CD4-positive, alpha-beta memory T cell (primary cell): Measurements from ENCODE around the gene MYL12B. TPM values are rescaled to one million over a fixed set of nuclear protein-coding genes. Genes with fewer than 3 reads are reported as not detected.

Experiments
- CTCF ChIA-PET: fragments of 350-600 bp; sonication (Branson Sonifier 250); formaldehyde crosslinking; loops from one replicate; lab custom pipeline; 2021; ENCODE audit warnings: inconsistent platforms; ENCODE audit not compliant: partially characterized antibody; lab: Charles Lee
- POLR2A ChIA-PET: fragments of 350-600 bp; sonication (Branson Sonifier 250); formaldehyde crosslinking; loops from one replicate; lab custom pipeline; 2021; ENCODE audit not compliant: partially characterized antibody; lab: Charles Lee
- DNase-seq, 5 donors: peaks; one replicate each; pipeline versions ENCODE4 v3.0.0 to v3.0.0-alpha.2; 2020 to 2022; ENCODE audit warnings: mixed read lengths in 1 of 5
- H3K27ac ChIP-seq: one replicate; pipeline ENCODE4 v1.7.0; 2013; ENCODE audit warnings: low read depth, low read length
- H3K27me3 ChIP-seq: 2 replicates; pipeline ENCODE4 v1.7.0; 2013; ENCODE audit warnings: mild to moderate bottlenecking, low read length, moderate library complexity; ENCODE audit not compliant: insufficient read depth
- H3K36me3 ChIP-seq: 2 replicates; pipeline ENCODE4 v1.7.0; 2013; ENCODE audit warnings: mild to moderate bottlenecking, low read length, moderate library complexity; ENCODE audit not compliant: insufficient read depth
- H3K4me1 ChIP-seq: 2 replicates; pipeline ENCODE4 v1.7.0; 2013; ENCODE audit warnings: mild to moderate bottlenecking, low read length, moderate library complexity; ENCODE audit not compliant: insufficient read depth
- H3K4me3 ChIP-seq, 2 donors: one replicate each; pipeline ENCODE4 v1.7.0; 2013; ENCODE audit warnings: low read length in 2 of 2, mild to moderate bottlenecking in 1 of 2
- H3K9me3 ChIP-seq, 2 donors: one replicate each; pipeline ENCODE4 v1.7.0; 2013; ENCODE audit warnings: low read length in 2 of 2, control low read depth in 1 of 2; ENCODE audit not compliant: control insufficient read depth in 1 of 2
- H3K27ac Mint-ChIP-seq, 7 donors: one replicate each; pipeline ENCODE4 v1.8.0; 2020 to 2021; ENCODE audit warnings: mixed read lengths in 7 of 7, mild to moderate bottlenecking in 6 of 7, inconsistent platforms in 3 of 7, moderate library complexity in 3 of 7
- H3K27me3 Mint-ChIP-seq, 2 donors: one replicate each; pipeline ENCODE4 v1.8.0; 2020 to 2021; ENCODE audit warnings: mixed read lengths in 2 of 2
- H3K36me3 Mint-ChIP-seq, 2 donors: one replicate each; pipeline ENCODE4 v1.8.0; 2020 to 2021; ENCODE audit warnings: mixed read lengths in 2 of 2, inconsistent platforms in 1 of 2, mild to moderate bottlenecking in 1 of 2
- H3K4me1 Mint-ChIP-seq, 4 donors: one replicate each; pipeline ENCODE4 v1.8.0; 2020 to 2021; ENCODE audit warnings: mixed read lengths in 4 of 4, mild to moderate bottlenecking in 1 of 4
- H3K4me3 Mint-ChIP-seq, 8 donors: one replicate each; pipeline ENCODE4 v1.8.0; 2020 to 2021; ENCODE audit warnings: mixed read lengths in 8 of 8, mild to moderate bottlenecking in 7 of 8, moderate library complexity in 6 of 8, inconsistent platforms in 3 of 8
- H3K9me3 Mint-ChIP-seq, 8 donors: one replicate each; pipeline ENCODE4 v1.8.0; 2020 to 2021; ENCODE audit warnings: mixed read lengths in 8 of 8, mild to moderate bottlenecking in 5 of 8, inconsistent platforms in 3 of 8, moderate library complexity in 1 of 8
- intact Hi-C: fragments of 100-400 bp; cut with micrococcal nuclease; formaldehyde crosslinking; loops from one replicate; pipeline ENCODE4 v1.15.1; 2023
- polyA plus RNA-seq, 2 donors: library from polyadenylated mRNA; unstranded; fragments of 300-500 nt; fragmentation: Illumina TruSeq; gene quantifications; one replicate each; pipeline ENCODE4 v1.2.3, GENCODE V29; 2021
- total RNA-seq, 2 experiments: library from RNA; stranded (reverse); gene quantifications; one replicate each; pipeline ENCODE4 v1.2.3, GENCODE V29; 2021

Gene MYL12B
- total and polyA plus RNA-seq, 4 experiments from 2014 or later: 199 to 1,169 (median 590) TPM

DNA sequence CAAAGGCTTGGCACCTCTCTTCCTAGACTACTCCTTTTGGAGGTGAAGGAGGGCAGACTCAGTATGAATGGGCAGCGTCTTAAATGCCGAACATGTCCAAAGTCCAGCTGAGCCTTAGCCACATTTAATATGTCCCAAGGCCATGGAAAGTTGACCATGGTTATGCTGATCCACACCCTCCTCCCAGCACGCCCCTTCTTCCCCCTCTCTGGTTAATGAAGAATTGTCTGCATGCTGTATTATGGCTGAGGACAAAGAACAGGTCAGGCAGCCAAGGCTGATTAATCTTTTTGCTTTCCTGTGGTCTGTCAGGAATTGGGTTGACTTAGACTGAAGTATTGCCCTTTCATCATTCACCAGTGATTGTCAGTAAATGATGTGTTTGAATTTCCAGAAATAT is 36.3 kb upstream of the MYL12B start:
- no peaks in the 10 kb centered on the region for H3K9me3 ChIP-seq
- Mint-ChIP-seq H3K4me3 (no peak overlapping the region), H3K27ac (no peak overlapping the region), H3K36me3 (peaks cover 0 to 1% of the 10 kb centered on the region in 2 donors), H3K27me3 (no peaks in the 10 kb centered on the region), H3K9me3 (no peaks in the 10 kb centered on the region), H3K4me1 (peaks cover 0 to 3% (median under 1%) of the 10 kb centered on the region in 4 donors)
- ChIA-PET POLR2A (no interaction called here), CTCF (no interaction called here)
- no peaks in the 10 kb centered on the region for H3K36me3 ChIP-seq
- no peaks in the 10 kb centered on the region for H3K4me1 ChIP-seq
- intact Hi-C loops: no loop called here
- H3K4me3 ChIP-seq: no peak overlapping the region
- H3K27ac ChIP-seq: no peak overlapping the region
- DNase-seq: no peak
- no peaks in the 10 kb centered on the region for H3K27me3 ChIP-seq

DNA sequence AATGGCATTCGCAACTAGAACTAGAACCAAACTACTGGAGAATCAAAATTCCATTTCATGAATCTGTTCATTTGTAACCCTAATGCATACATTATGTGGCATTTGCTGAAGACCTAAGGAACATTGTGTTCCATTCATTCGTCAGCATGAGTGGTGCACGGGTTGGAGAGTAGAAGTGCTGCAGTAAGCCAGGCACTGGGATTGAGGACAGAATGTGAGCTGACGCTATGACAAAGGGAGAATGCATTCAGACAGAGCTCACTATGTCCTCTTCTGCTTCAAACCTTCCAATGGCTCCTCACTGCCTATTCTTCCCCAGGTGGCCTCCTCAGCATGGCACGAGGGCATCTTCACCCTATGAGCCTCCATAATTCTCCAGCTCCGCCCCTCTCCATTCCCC is 35.9 kb upstream of the MYL12B start:
- Histone ChIP-seq H3K27me3 (no peaks in the 10 kb centered on the region), H3K4me3 (no peak overlapping the region), H3K27ac (no peak overlapping the region), H3K9me3 (no peaks in the 10 kb centered on the region), H3K36me3 (no peaks in the 10 kb centered on the region), H3K4me1 (no peaks in the 10 kb centered on the region)
- Mint-ChIP-seq H3K4me3 (no peak overlapping the region), H3K27ac (no peak overlapping the region), H3K36me3 (peaks cover 0 to 6% of the 10 kb centered on the region in 2 donors), H3K27me3 (no peaks in the 10 kb centered on the region), H3K4me1 (peaks cover 0 to 3% (median under 1%) of the 10 kb centered on the region in 4 donors), H3K9me3 (no peaks in the 10 kb centered on the region)
- no peak for DNase-seq
- CTCF ChIA-PET: no interaction called here
- intact Hi-C loops: no loop called here
- POLR2A ChIA-PET: no interaction called here

DNA sequence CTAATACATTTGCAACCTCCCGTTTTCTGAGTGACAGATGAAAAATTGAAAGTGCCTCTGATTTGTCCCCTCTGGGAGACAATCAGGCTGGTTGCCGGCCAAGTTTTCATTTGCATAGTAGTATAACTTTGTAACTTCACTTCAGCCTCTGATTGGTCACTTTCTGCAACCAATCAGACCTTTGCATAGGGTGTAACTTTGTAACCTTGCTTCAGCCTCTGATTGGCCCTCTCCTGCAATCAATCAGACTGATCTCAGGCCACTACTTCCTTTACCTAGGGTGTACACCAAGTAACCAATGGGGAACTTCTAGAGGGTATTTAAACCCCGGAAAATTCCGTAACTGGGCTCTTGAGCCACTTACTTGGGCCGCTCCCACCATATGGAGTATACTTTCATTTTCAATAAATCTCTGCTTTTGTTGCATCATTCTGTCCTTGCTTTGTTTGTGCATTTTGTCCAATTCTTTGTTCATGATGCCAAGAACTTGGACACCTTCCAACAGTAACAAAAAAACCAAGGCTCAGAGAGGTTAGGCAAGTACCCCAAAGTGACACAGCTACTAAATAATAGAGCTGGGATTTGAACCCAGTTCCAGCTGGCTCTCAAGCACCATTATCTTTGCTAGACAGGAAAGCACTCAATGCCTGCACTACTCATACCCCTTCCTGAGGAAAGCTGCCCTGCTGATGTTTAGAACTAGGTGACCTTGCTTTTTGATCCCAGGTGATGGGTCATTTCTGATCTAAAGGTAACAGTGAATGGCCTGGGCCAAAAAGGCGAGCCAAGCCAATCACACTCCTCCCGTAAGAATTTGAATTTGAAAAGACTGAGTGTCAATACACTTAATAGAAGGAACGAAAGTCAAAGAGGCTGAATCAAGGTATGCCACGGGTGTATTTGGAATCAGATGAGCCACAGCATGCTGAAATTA is 31.3 kb upstream of the MYL12B start:
- Mint-ChIP-seq H3K4me1 (peaks cover 0 to 1% (median 0%) of the 10 kb centered on the region in 4 donors), H3K27ac (peak overlapping the region in 1 of 7 donors; percentile 35), H3K27me3 (no peaks in the 10 kb centered on the region), H3K36me3 (peaks cover 0 to 8% of the 10 kb centered on the region in 2 donors), H3K4me3 (peak overlapping the region in 1 of 8 donors; percentile 5), H3K9me3 (no peaks in the 10 kb centered on the region)
- ChIA-PET POLR2A (no interaction called here), CTCF (interaction anchor here (0.7 kb wide), 1 partner anchor 134 kb away, joined by 3 read pairs; no protein-coding TSS in a partner anchor)
- no peaks in the 10 kb centered on the region for H3K36me3 ChIP-seq
- intact Hi-C loops: no loop called here
- no peak overlapping the region for H3K4me3 ChIP-seq
- H3K27ac ChIP-seq: no peak overlapping the region
- no peak for DNase-seq
- H3K27me3 ChIP-seq: no peaks in the 10 kb centered on the region
- no peaks in the 10 kb centered on the region for H3K9me3 ChIP-seq
- no peaks in the 10 kb centered on the region for H3K4me1 ChIP-seq

DNA sequence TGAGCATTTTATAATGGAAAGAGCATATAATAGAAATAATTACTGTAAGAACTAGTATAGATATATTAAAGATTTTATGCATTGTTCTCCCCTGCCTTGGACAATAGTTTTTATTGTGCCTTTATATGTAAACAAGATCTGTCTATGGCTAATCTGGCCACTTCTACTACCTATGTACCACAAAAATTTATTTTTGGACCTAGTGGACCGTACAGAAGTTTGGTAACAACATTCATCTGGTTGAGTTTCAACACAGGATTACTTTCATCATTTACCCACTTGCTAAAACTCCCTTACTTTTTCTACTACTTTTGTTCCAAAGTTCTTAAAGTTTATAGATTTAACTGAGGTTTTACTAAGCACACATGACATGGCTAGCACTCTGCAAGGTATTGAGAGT is 28.9 kb upstream of the MYL12B start:
- intact Hi-C loops: no loop called here
- H3K4me3 ChIP-seq: no peak overlapping the region
- Mint-ChIP-seq H3K27ac (no peak overlapping the region), H3K4me1 (no peaks in the 10 kb centered on the region), H3K27me3 (no peaks in the 10 kb centered on the region), H3K36me3 (peaks cover 0 to 8% of the 10 kb centered on the region in 2 donors), H3K4me3 (no peak overlapping the region), H3K9me3 (no peaks in the 10 kb centered on the region)
- no peaks in the 10 kb centered on the region for H3K27me3 ChIP-seq
- POLR2A ChIA-PET: no interaction called here
- H3K36me3 ChIP-seq: no peaks in the 10 kb centered on the region
- no peak overlapping the region for H3K27ac ChIP-seq
- H3K9me3 ChIP-seq: no peaks in the 10 kb centered on the region
- no peak for DNase-seq
- CTCF ChIA-PET: no interaction called here
- no peaks in the 10 kb centered on the region for H3K4me1 ChIP-seq

DNA sequence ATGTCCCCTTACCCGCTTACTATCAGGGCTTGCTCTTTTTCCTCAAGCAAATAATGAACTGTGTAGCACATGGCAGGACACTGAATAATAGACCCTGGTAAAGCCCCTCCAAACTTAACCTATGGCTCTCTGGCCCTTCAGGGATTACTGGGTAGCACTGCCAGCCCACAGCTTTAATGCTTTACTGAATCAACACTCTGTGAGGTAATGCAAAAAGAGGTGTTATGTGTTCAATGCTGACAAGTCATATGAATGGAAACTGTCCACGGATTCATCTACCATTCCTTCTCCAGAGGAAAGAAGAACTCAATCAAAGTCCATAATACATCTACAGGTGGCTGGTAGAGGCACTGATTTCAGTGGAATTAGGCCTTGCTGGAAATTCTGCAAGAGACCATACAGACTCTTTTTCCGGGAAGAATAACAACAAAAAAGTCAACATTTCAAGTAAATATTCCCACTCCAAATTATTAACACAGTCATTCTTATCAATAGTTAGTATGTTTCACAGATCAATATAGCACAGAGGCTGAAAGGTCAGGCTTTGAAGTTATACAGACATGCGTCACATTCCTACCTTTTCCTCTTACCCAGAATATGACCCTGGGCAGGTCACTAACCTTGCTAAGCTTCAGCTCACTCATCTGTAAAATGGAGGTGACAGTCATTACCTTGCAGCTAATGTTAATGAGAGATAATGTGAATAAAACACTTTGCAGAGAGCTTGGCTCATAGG is 28.3 kb upstream of the MYL12B start:
- H3K4me3 Mint-ChIP-seq: no peak overlapping the region
- intact Hi-C loops: no loop called here
- H3K27ac ChIP-seq: no peak overlapping the region
- no peaks in the 10 kb centered on the region for H3K36me3 ChIP-seq
- no peak overlapping the region for H3K27ac Mint-ChIP-seq
- peaks cover 0 to 8% of the 10 kb centered on the region in 2 donors for H3K36me3 Mint-ChIP-seq
- no peaks in the 10 kb centered on the region for H3K27me3 Mint-ChIP-seq
- no peaks in the 10 kb centered on the region for H3K9me3 ChIP-seq
- H3K9me3 Mint-ChIP-seq: no peaks in the 10 kb centered on the region
- no peaks in the 10 kb centered on the region for H3K4me1 ChIP-seq
- POLR2A ChIA-PET: no interaction called here
- CTCF ChIA-PET: no interaction called here
- no peak overlapping the region for H3K4me3 ChIP-seq
- DNase-seq: no peak
- H3K4me1 Mint-ChIP-seq: peaks cover 0 to under 1% (median under 1%) of the 10 kb centered on the region in 4 donors
- H3K27me3 ChIP-seq: no peaks in the 10 kb centered on the region

DNA sequence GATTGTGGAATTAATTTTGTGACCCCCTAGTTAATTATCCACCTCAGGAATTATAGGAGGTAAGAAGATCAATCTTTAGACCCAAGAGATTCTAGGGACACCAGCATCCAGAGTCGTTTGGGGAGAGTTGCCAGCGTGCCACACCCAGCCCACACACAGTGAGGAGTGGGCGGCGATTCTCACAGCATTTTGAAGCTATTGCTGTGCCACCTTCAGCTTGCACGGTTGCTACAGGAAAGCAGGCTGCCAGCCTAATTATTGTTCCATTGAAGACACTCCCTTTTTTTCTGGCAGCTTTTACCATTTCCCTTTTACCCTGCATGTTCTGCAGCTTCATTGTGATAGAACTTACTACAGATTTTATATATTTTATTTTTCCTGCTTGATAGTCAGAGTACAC is 27.5 kb upstream of the MYL12B start:
- no peak overlapping the region for H3K4me3 Mint-ChIP-seq
- peaks cover 2 to 5% (median 4%) of the 10 kb centered on the region in 4 donors for H3K4me1 Mint-ChIP-seq

DNA sequence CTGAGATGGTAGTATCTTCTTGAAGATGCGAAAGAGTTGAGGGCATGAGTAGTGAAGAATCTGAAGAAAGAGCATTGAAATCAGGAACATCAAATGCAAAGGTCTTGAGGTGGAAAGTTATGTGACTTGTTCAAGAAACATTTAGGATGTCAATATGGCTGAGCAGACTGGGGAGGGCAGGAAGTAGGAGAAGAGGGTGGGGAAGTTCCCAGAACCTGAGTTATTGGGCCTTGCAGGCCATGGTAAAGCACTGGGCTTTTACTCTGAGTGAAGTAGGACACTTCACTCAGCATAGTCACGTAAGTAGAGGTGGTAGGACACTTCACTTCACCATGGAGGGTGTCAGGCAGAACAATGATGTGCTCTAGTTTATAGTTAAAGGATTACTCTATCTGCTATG is 26.1 kb upstream of the MYL12B start:
- H3K27ac Mint-ChIP-seq: no peak overlapping the region
- CTCF ChIA-PET: no interaction called here
- H3K4me3 Mint-ChIP-seq: no peak overlapping the region

More for the DNA sequence above, 27.5 kb upstream of the MYL12B start:
- ChIA-PET POLR2A (no interaction called here), CTCF (no interaction called here)
- Histone ChIP-seq H3K4me1 (no peaks in the 10 kb centered on the region), H3K4me3 (no peak overlapping the region), H3K27ac (no peak overlapping the region), H3K9me3 (no peaks in the 10 kb centered on the region), H3K36me3 (no peaks in the 10 kb centered on the region), H3K27me3 (no peaks in the 10 kb centered on the region)
- intact Hi-C loops: no loop called here
- Mint-ChIP-seq H3K27ac (no peak overlapping the region), H3K9me3 (no peaks in the 10 kb centered on the region), H3K27me3 (no peaks in the 10 kb centered on the region), H3K36me3 (peaks cover 0 to 8% of the 10 kb centered on the region in 2 donors)
- no peak for DNase-seq

More for the DNA sequence above, 26.1 kb upstream of the MYL12B start:
- no peaks in the 10 kb centered on the region for H3K4me1 ChIP-seq
- no peaks in the 10 kb centered on the region for H3K27me3 Mint-ChIP-seq
- no peaks in the 10 kb centered on the region for H3K9me3 ChIP-seq
- peaks cover 4 to 9% of the 10 kb centered on the region in 2 donors for H3K36me3 Mint-ChIP-seq
- intact Hi-C loops: no loop called here
- no peak for DNase-seq
- peaks cover 0 to 4% (median 3%) of the 10 kb centered on the region in 8 donors for H3K9me3 Mint-ChIP-seq
- H3K4me1 Mint-ChIP-seq: peaks cover 4 to 6% (median 5%) of the 10 kb centered on the region in 4 donors
- no peak overlapping the region for H3K27ac ChIP-seq
- no peaks in the 10 kb centered on the region for H3K36me3 ChIP-seq
- POLR2A ChIA-PET: no interaction called here
- no peaks in the 10 kb centered on the region for H3K27me3 ChIP-seq
- H3K4me3 ChIP-seq: no peak overlapping the region
